Amygdala (tissue), 56 donors: ENCODE measurements around the gene TANC2.

Experiments used
- DNase-seq, 56 donors: peaks; one replicate each; lab custom pipeline; 2025; lab: John Stamatoyannopoulos, UW

The TANC2 gene

GRCh38 chr17:62965686-62966425 lies at the start of gene TANC2:
TSS of gene TANC2 (plus strand) at chr17:62966235. CDS start at chr17:63009560, 43,325 bp downstream.
- DNase-seq = peak; percentile 37 to 94 (median 74)

- no peak for DNase-seq
These were observed 49.1 kb upstream of the TANC2 start for GRCh38 chr17:62916684-62917571.

- no peak for DNase-seq
These were observed 46.6 kb upstream of the TANC2 start for GRCh38 chr17:62919388-62919787.

- no peak for DNase-seq
These were observed 45.7 kb upstream of the TANC2 start for GRCh38 chr17:62920300-62920699.

- DNase-seq = no peak
These were observed 44.2 kb upstream of the TANC2 start for GRCh38 chr17:62921817-62922216.

GRCh38 chr17:62923258-62924150 lies 42.5 kb upstream of the TANC2 start:
- no peak for DNase-seq

- DNase-seq = no peak
These were observed 40.7 kb upstream of the TANC2 start for GRCh38 chr17:62925267-62925836.

GRCh38 chr17:62927083-62927482 lies 39.0 kb upstream of the TANC2 start:
- DNase-seq = no peak

- no peak for DNase-seq
These were observed 36.7 kb upstream of the TANC2 start for GRCh38 chr17:62929320-62929719.

GRCh38 chr17:62931101-62931500 lies 34.9 kb upstream of the TANC2 start:
- no peak for DNase-seq

- peak in 14 of 56 donors; percentile 1 to 29 (median 10) for DNase-seq
These were observed 32.3 kb upstream of the TANC2 start for GRCh38 chr17:62933501-62934385.

GRCh38 chr17:62935098-62935497 lies 30.9 kb upstream of the TANC2 start:
- no peak for DNase-seq

GRCh38 chr17:62935523-62935922 lies 30.5 kb upstream of the TANC2 start:
- DNase-seq = no peak

GRCh38 chr17:62937606-62938005 lies 28.4 kb upstream of the TANC2 start:
- no peak for DNase-seq

- no peak for DNase-seq
These were observed 24.6 kb upstream of the TANC2 start for GRCh38 chr17:62941358-62941991.

- DNase-seq = no peak
These were observed 17.7 kb upstream of the TANC2 start for GRCh38 chr17:62948370-62948769.

GRCh38 chr17:62949036-62949435 lies 17.0 kb upstream of the TANC2 start:
- DNase-seq = no peak

- no peak for DNase-seq
These were observed 16.0 kb upstream of the TANC2 start for GRCh38 chr17:62950067-62950466.

- DNase-seq = no peak
These were observed 10.1 kb upstream of the TANC2 start for GRCh38 chr17:62955841-62956352.
